IMR-90 (cell line): ENCODE data around the gene TP63. TPM values are rescaled to one million over a fixed set of nuclear protein-coding genes. Genes with fewer than 3 reads are reported as not detected.

Source experiments
- ATAC-seq: fragments of 200-7000 bp; cut with Tn5 transposase; 2 replicates; pipeline ENCODE4 v1.9.1; 2020; ENCODE audit warnings: low read depth, mild to moderate bottlenecking, moderate library complexity
- BruUV-seq: library from RNA; stranded (reverse); fragments of 400-500 nt; replicated peaks from 2 replicates; lab custom pipeline; 2021; lab: Mats Ljungman, UMichigan
- CTCF ChIA-PET: fragments of 300-600 bp; formaldehyde crosslinking; extraction: SDS; loops from one replicate; lab custom pipeline; 2021; ENCODE audit warnings: antibody characterized with exemption; lab: Yijun Ruan, JAX
- POLR2A ChIA-PET: fragments of 300-600 bp; sonication (Branson Sonifier 250); formaldehyde crosslinking; loops from one replicate; lab custom pipeline; 2022; ENCODE audit warnings: antibody characterized with exemption; ENCODE audit not compliant: unreplicated experiment; lab: Charles Lee
- DNase-seq: peaks from one replicate; pipeline ENCODE4 v3.0.0; 2013
- H2AFZ ChIP-seq: replicated peaks from 2 replicates; pipeline ENCODE3; 2013; ENCODE audit warnings: low read length, mild to moderate bottlenecking; ENCODE audit not compliant: poor library complexity
- H2AK5ac ChIP-seq: 2 replicates; pipeline ENCODE4 v1.6.1; 2013; ENCODE audit warnings: low read depth, low read length, inconsistent platforms
- H2AK9ac ChIP-seq: replicated peaks from 2 replicates; pipeline ENCODE3; 2013; ENCODE audit warnings: mild to moderate bottlenecking, low read depth, low read length, moderate library complexity; ENCODE audit not compliant: poor library complexity
- H2BK120ac ChIP-seq: 2 replicates; pipeline ENCODE4 v1.6.1; 2013; ENCODE audit warnings: low read depth, low read length, inconsistent platforms
- H2BK15ac ChIP-seq: 3 replicates; pipeline ENCODE4 v1.6.1; 2013; ENCODE audit warnings: low read depth, low read length, inconsistent platforms
- H2BK20ac ChIP-seq: 2 replicates; pipeline ENCODE4 v1.6.1; 2013; ENCODE audit warnings: low read depth, mild to moderate bottlenecking, inconsistent platforms, low read length, moderate library complexity
- H2BK5ac ChIP-seq: 2 replicates; pipeline ENCODE4 v1.6.1; 2013; ENCODE audit warnings: mild to moderate bottlenecking, low read depth, low read length, inconsistent platforms; ENCODE audit not compliant: poor library complexity, severe bottlenecking
- H3K14ac ChIP-seq: replicated peaks from 2 replicates; pipeline ENCODE4 v1.6.1; 2013; ENCODE audit warnings: low read depth, low read length, inconsistent platforms
- H3K18ac ChIP-seq: 2 replicates; pipeline ENCODE4 v1.6.1; 2013; ENCODE audit warnings: low read depth, low read length, control low read depth
- H3K23ac ChIP-seq: 2 replicates; pipeline ENCODE4 v1.6.1; 2013; ENCODE audit warnings: low read depth, low read length, inconsistent platforms
- H3K27ac ChIP-seq: 2 replicates; pipeline ENCODE4 v1.5.1; 2013; ENCODE audit warnings: mild to moderate bottlenecking, control low read depth, low read length; ENCODE audit not compliant: insufficient read depth
- H3K27me3 ChIP-seq: 2 replicates; pipeline ENCODE4 v1.6.1; 2013; ENCODE audit warnings: low read length; ENCODE audit not compliant: control insufficient read depth, insufficient read depth
- H3K36me3 ChIP-seq: 2 replicates; pipeline ENCODE4 v1.6.1; 2013; ENCODE audit warnings: low read length, mixed read lengths; ENCODE audit not compliant: control insufficient read depth, insufficient read depth
- H3K4ac ChIP-seq: 2 replicates; pipeline ENCODE4 v1.6.1; 2013; ENCODE audit warnings: low read depth, low read length, inconsistent platforms
- H3K4me1 ChIP-seq: 2 replicates; pipeline ENCODE4 v1.6.1; 2013; ENCODE audit warnings: low read length, mixed read lengths; ENCODE audit not compliant: control insufficient read depth, insufficient read depth
- H3K4me2 ChIP-seq: 2 replicates; pipeline ENCODE4 v1.6.1; 2013; ENCODE audit warnings: low read depth, mild to moderate bottlenecking, control low read depth, low read length, moderate library complexity
- H3K4me3 ChIP-seq: 2 replicates; pipeline ENCODE4 v1.5.1; 2013; ENCODE audit warnings: low read depth, mild to moderate bottlenecking, control low read depth, low read length, moderate library complexity; ENCODE audit not compliant: insufficient read depth
- H3K56ac ChIP-seq: 2 replicates; pipeline ENCODE4 v1.6.1; 2013; ENCODE audit warnings: low read length, inconsistent platforms; ENCODE audit not compliant: insufficient read depth; ENCODE audit errors: extremely low read depth
- H3K79me1 ChIP-seq, 2 experiments: 2 replicates each; pipeline ENCODE4 v1.6.1; 2013; ENCODE audit warnings: low read length in 2 of 2, inconsistent platforms in 1 of 2, low read depth in 1 of 2
- H3K9ac ChIP-seq: 2 replicates; pipeline ENCODE4 v1.6.1; 2013; ENCODE audit warnings: low read depth, low read length, control low read depth
- H3K9me1 ChIP-seq: 2 replicates; pipeline ENCODE4 v1.6.1; 2013; ENCODE audit warnings: low read length, inconsistent platforms; ENCODE audit not compliant: insufficient read depth
- H3K9me3 ChIP-seq: 2 replicates; pipeline ENCODE4 v1.6.1; 2013; ENCODE audit warnings: low read length; ENCODE audit not compliant: control insufficient read depth, insufficient read depth
- H4K20me1 ChIP-seq: 2 replicates; pipeline ENCODE4 v1.6.1; 2013; ENCODE audit warnings: low read length, inconsistent platforms; ENCODE audit not compliant: insufficient read depth
- H4K5ac ChIP-seq: 2 replicates; pipeline ENCODE4 v1.6.1; 2013; ENCODE audit warnings: mild to moderate bottlenecking, low read depth, low read length, control low read depth
- H4K8ac ChIP-seq, 2 experiments: 2 replicates each; pipeline ENCODE4 v1.6.1; 2013; ENCODE audit warnings: low read depth in 2 of 2, low read length in 2 of 2, control low read depth in 1 of 2, inconsistent platforms in 1 of 2
- H4K91ac ChIP-seq: 2 replicates; pipeline ENCODE4 v1.6.1; 2013; ENCODE audit warnings: low read depth, low read length, inconsistent platforms; ENCODE audit not compliant: insufficient read depth
- CEBPB ChIP-seq: IDR thresholded peaks from 2 replicates; pipeline ENCODE4 v1.6.1; 2012; ENCODE audit warnings: low read depth, low read length, improper control_type of control experiment
- CHD1 ChIP-seq: IDR thresholded peaks from 2 replicates; pipeline ENCODE4 v1.6.1; 2012; ENCODE audit warnings: low read depth, low read length, improper control_type of control experiment
- CTCF ChIP-seq: conservative IDR thresholded peaks from 2 replicates; pipeline ENCODE4 v1.5.1; 2012; ENCODE audit warnings: mild to moderate bottlenecking, low read depth, low read length, improper control_type of control experiment
- ELK1 ChIP-seq: fragments of 150-350 bp; IDR thresholded peaks from 2 replicates; pipeline ENCODE4 v1.6.1; 2016; ENCODE audit warnings: low read depth, mild to moderate bottlenecking, low read length, moderate library complexity, borderline replicate concordance
- FOS ChIP-seq: fragments of 150-350 bp; IDR thresholded peaks from 2 replicates; pipeline ENCODE4 v1.6.1; 2016; ENCODE audit warnings: low read depth, low read length
- MAFK ChIP-seq: IDR thresholded peaks from 2 replicates; pipeline ENCODE4 v1.6.1; 2012; ENCODE audit warnings: low read depth, low read length, improper control_type of control experiment
- MAZ ChIP-seq: IDR thresholded peaks from 2 replicates; pipeline ENCODE4 v1.6.1; 2012; ENCODE audit warnings: low read depth, mild to moderate bottlenecking, low read length, improper control_type of control experiment, moderate library complexity, borderline replicate concordance
- MXI1 ChIP-seq: IDR thresholded peaks from 2 replicates; pipeline ENCODE4 v1.6.1; 2012; ENCODE audit warnings: low read depth, mild to moderate bottlenecking, low read length, moderate library complexity, borderline replicate concordance
- NFE2L2 ChIP-seq: fragments of 150-350 bp; IDR thresholded peaks from 2 replicates; pipeline ENCODE4 v1.6.1; 2016; ENCODE audit warnings: low read depth, mild to moderate bottlenecking, low read length
- USF2 ChIP-seq: fragments of 150-350 bp; IDR thresholded peaks from 2 replicates; pipeline ENCODE4 v1.6.1; 2017; ENCODE audit warnings: mild to moderate bottlenecking, antibody characterized with exemption, low read length, low read depth
- WGBS, 2 experiments: methylation state at CpG; one replicate each; pipeline versions ENCODE4 v1.1.5 to v1.1.7; 2013; ENCODE audit warnings: missing lambda C conversion rate in 2 of 2; ENCODE audit not compliant: insufficient read length in 1 of 2; ENCODE audit errors: extremely low coverage in 2 of 2; 5-methylcytosine and 5-hydroxymethylcytosine counted together
- dilution Hi-C: fragments of 300-500 bp; cut with HindIII; formaldehyde crosslinking; loops from one replicate; pipeline ENCODE4 v1.14.3; 2018; ENCODE audit warnings: low sequenced_read_pairs; ENCODE audit not compliant: unreplicated experiment
- in situ Hi-C: fragments of 300-500 bp; cut with MboI; formaldehyde crosslinking; loops from 3 replicates; pipeline ENCODE4 v1.14.3; 2019; ENCODE audit warnings: low sequenced_read_pairs, inconsistent platforms, mixed read lengths
- intact Hi-C: fragments of 100-400 bp; cut with micrococcal nuclease; formaldehyde crosslinking; loops from 2 replicates; pipeline ENCODE4 v1.10.0; 2022
- polyA plus RNA-seq, 3 experiments: library from polyadenylated mRNA; depleted of rRNA; stranded (reverse); fragments of >200 nt; gene quantifications; 2 replicates each; pipeline ENCODE4 v1.2.3, GENCODE V29; 2012; ENCODE audit warnings: low replicate concordance in 1 of 3
- total RNA-seq: library from RNA; depleted of rRNA; stranded (reverse); fragments of >200 nt; gene quantifications from 2 replicates; pipeline ENCODE4 v1.2.3, GENCODE V29; 2012

TP63 gene
- total and polyA plus RNA-seq, 2 of the 4 experiments (the other 2 are of a cell fraction), result not detected

GRCh38 chr3:189690237-189690636, 59.0 kb downstream of the TP63 start:
- Histone ChIP-seq H3K4me1 (peaks cover 2% of the 10 kb centered on the region), H2BK5ac (no peak overlapping the region), H3K4me3 (no peak overlapping the region), H2AK9ac (no peak overlapping the region), H3K9me1 (no peaks in the 10 kb centered on the region), H4K20me1 (no peaks in the 10 kb centered on the region), H3K27ac (no peak overlapping the region), H2BK120ac (no peak overlapping the region), H3K4me2 (no peak overlapping the region), H3K9ac (no peak overlapping the region), H4K8ac (no peak overlapping the region), H4K91ac (no peak overlapping the region), H3K9me3 (no peaks in the 10 kb centered on the region), H3K14ac (no peak overlapping the region), H3K4ac (no peak overlapping the region), H2BK20ac (no peak overlapping the region), H3K27me3 (no peaks in the 10 kb centered on the region; the same call in 1 of the 2 replicates), H3K23ac (no peak overlapping the region), H2AFZ (no peak overlapping the region), H3K79me1 (no peaks in the 10 kb centered on the region), H4K5ac (no peak overlapping the region), H2AK5ac (no peak overlapping the region), H2BK15ac (no peak overlapping the region), H3K36me3 (no peaks in the 10 kb centered on the region), H3K18ac (no peak overlapping the region), H3K56ac (no peak overlapping the region)
- DNase-seq (no peak), ATAC-seq (no peak)
- dilution Hi-C loops (no loop called here), intact Hi-C loops (no loop called here), in situ Hi-C loops (no loop called here)
- WGBS, 2 experiments, result no CpG with 5 or more reads among the region's 1 CpG
- CTCF ChIA-PET, result no interaction called here
- POLR2A ChIA-PET, result no interaction called here
- no TSS peak for BruUV-seq
- TF ChIP-seq USF2, result no peak
- no peak for TF ChIP-seq MXI1
- no peak for TF ChIP-seq ELK1
- TF ChIP-seq CTCF, result no peak
- TF ChIP-seq FOS, result no peak
- no peak for TF ChIP-seq CHD1
- no peak for TF ChIP-seq CEBPB
- TF ChIP-seq MAZ, result no peak
- TF ChIP-seq NFE2L2, result no peak
- TF ChIP-seq MAFK, result no peak
